RWPE1 (cell line): Measurements from ENCODE around the gene ZNF205.
"Not testable (repeated sequence)": the region's sequence is repeated elsewhere in the genome, so short reads cannot be mapped to it uniquely, and the experiment has no call there.

Experiments used
- CTCF ChIA-PET: fragments of 350-600 bp; sonication (Branson Sonifier 250); formaldehyde crosslinking; extraction: SDS; loops from one replicate; lab custom pipeline; 2021; lab: Yijun Ruan, JAX
- POLR2A ChIA-PET: fragments of 400-600 bp; formaldehyde crosslinking; extraction: SDS; loops from one replicate; lab custom pipeline; 2020; ENCODE audit warnings: antibody characterized with exemption; ENCODE audit not compliant: low non-redundant PET; lab: Yijun Ruan, JAX
- DNase-seq: peaks from one replicate; pipeline ENCODE4 v3.0.0; 2012; ENCODE audit warnings: low spot score
- H3K27ac ChIP-seq: fragments of 450-650 bp; 2 replicates; pipeline ENCODE4 v1.5.1; 2017
- CTCF ChIP-seq: fragments of 450-650 bp; conservative IDR thresholded peaks from 2 replicates; pipeline ENCODE4 v1.5.1; 2017; ENCODE audit warnings: low read depth, mild to moderate bottlenecking

Gene ZNF205

GRCh38 chr16:3074860-3075522 lies 37.4 kb upstream of the ZNF205 start:
- no peak overlapping the region for H3K27ac ChIP-seq
- TF ChIP-seq CTCF: no peak
- ChIA-PET POLR2A (no interaction called here), CTCF (interaction anchor here (0.6 kb wide), 2 partner anchors 53 to 630 kb away, joined by 3 to 4 read pairs; no protein-coding TSS in a partner anchor)
- no peak for DNase-seq

DNA sequence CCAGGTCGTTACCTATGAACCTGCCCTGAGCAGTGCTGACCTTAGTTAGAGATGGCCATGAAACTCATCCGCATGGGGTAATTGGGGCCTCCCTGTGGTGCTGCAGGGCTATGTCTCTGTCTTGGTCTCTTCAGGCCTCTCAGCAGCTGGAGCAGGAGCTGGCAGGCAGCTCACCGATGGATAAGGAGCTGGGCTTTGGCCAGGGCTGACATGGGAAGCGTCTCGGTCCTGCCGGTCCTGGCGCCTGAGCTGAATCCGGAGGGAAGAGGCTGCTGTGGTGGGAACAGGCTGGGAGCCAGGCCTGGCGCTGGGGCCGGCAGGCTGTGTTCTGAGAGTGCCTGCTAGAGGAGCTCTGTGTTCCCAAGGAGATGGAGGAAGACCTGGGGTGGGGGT lies 36.9 kb upstream of the ZNF205 start:
- ChIA-PET CTCF (interaction anchor here (0.5 to 0.6 kb wide), 2 partner anchors 48 to 629 kb away, joined by 3 to 4 read pairs; no protein-coding TSS in a partner anchor), POLR2A (no interaction called here)
- no peak for DNase-seq
- no peak for TF ChIP-seq CTCF
- no peak overlapping the region for H3K27ac ChIP-seq

- CTCF ChIA-PET: interaction anchor here (0.5 kb wide), 1 partner anchor 48 kb away, joined by 3 read pairs; no protein-coding TSS in a partner anchor
- DNase-seq, H3K27ac ChIP-seq, POLR2A ChIA-PET: not testable (repeated sequence)
These were observed 36.4 kb upstream of the ZNF205 start for GRCh38 chr16:3075946-3076345.

GRCh38 chr16:3076577-3076976 lies 35.8 kb upstream of the ZNF205 start:
- ChIA-PET CTCF (no interaction called here), POLR2A (no interaction called here)
- H3K27ac ChIP-seq: no peak overlapping the region
- TF ChIP-seq CTCF: no peak
- DNase-seq: no peak

- ChIA-PET POLR2A (no interaction called here), CTCF (interaction anchor here (0.7 kb wide), 1 partner anchor 646 kb away, joined by 3 read pairs; no protein-coding TSS in a partner anchor)
- no peak overlapping the region for H3K27ac ChIP-seq
- no peak for DNase-seq
- no peak for TF ChIP-seq CTCF
These were observed 32.4 kb upstream of the ZNF205 start for GRCh38 chr16:3080024-3080423.

GRCh38 chr16:3081957-3082356 lies 30.4 kb upstream of the ZNF205 start:
- POLR2A ChIA-PET, H3K27ac ChIP-seq, DNase-seq: not testable (repeated sequence)
- CTCF ChIA-PET: interaction anchor here (0.6 kb wide), 2 partner anchors 46 to 81 kb away, joined by 3 to 4 read pairs; no protein-coding TSS in a partner anchor

GRCh38 chr16:3083408-3083807 lies 29.0 kb upstream of the ZNF205 start:
- H3K27ac ChIP-seq, DNase-seq, CTCF ChIA-PET, POLR2A ChIA-PET: not testable (repeated sequence)

GRCh38 chr16:3084491-3084890 lies 27.9 kb upstream of the ZNF205 start:
- POLR2A ChIA-PET: no interaction called here
- CTCF ChIA-PET: interaction anchor here (1.0 kb wide), 1 partner anchor 24 kb away, joined by 3 read pairs; no protein-coding TSS in a partner anchor
- TF ChIP-seq CTCF: no peak
- DNase-seq: no peak
- H3K27ac ChIP-seq: no peak overlapping the region
